Endothelial cell of umbilical vein (primary cell): Measurements from ENCODE around the gene ABLIM1. TPM values are rescaled to one million over a fixed set of nuclear protein-coding genes. Genes with fewer than 3 reads are reported as not detected.

Experiments used
- BruUV-seq: library from RNA; stranded (reverse); fragments of 400-500 nt; replicated peaks from 2 replicates; lab custom pipeline; 2021; lab: Mats Ljungman, UMichigan
- CTCF ChIA-PET: fragments of 300-600, 350-600 bp; sonication (Branson Sonifier 250); formaldehyde crosslinking; loops from one replicate; lab custom pipeline; 2021; ENCODE audit warnings: antibody characterized with exemption, inconsistent platforms; lab: Charles Lee
- POLR2A ChIA-PET: fragments of 300-600, 350-600 bp; sonication (Branson Sonifier 250); formaldehyde crosslinking; loops from one replicate; lab custom pipeline; 2021; ENCODE audit warnings: antibody characterized with exemption, inconsistent platforms; lab: Charles Lee
- DNase-seq: peaks from one replicate; pipeline ENCODE4 v3.0.0-alpha.2; 2011; ENCODE audit warnings: low read depth, low spot score
- FAIRE-seq: peaks from 2 replicates; lab custom pipeline; 2011; peaks lifted over from hg19 to GRCh38; lab: Jason Lieb, UNC
- H2AFZ ChIP-seq: 2 replicates; pipeline ENCODE4 v1.6.0; 2012; ENCODE audit warnings: low read depth, low read length, control low read depth, inconsistent platforms
- H3K27ac ChIP-seq: 2 replicates; pipeline ENCODE4 v1.5.1; 2011; ENCODE audit warnings: low read depth, mild to moderate bottlenecking, control low read depth, low read length, moderate library complexity; ENCODE audit not compliant: insufficient read depth
- H3K27me3 ChIP-seq, 2 experiments: 2 replicates each; pipeline versions ENCODE4 v1.6.0 to v1.6.1; 2011; ENCODE audit warnings: low read length in 2 of 2, mixed read lengths in 1 of 2; ENCODE audit not compliant: control insufficient read depth in 2 of 2, insufficient read depth in 2 of 2
- H3K36me3 ChIP-seq, 2 experiments: 2 replicates in 1 of 2; 3 replicates in 1 of 2; pipeline ENCODE4 v1.5.1; 2011; ENCODE audit warnings: low read length in 2 of 2, mild to moderate bottlenecking in 1 of 2, moderate library complexity in 1 of 2; ENCODE audit not compliant: control insufficient read depth in 2 of 2, insufficient read depth in 2 of 2; ENCODE audit errors: extremely low read depth in 1 of 2
- H3K4me1 ChIP-seq: 3 replicates; pipeline ENCODE4 v1.5.1; 2011; ENCODE audit warnings: mild to moderate bottlenecking, low read length; ENCODE audit not compliant: control insufficient read depth, insufficient read depth; ENCODE audit errors: extremely low read depth
- H3K4me2 ChIP-seq: 2 replicates; pipeline ENCODE4 v1.6.1; 2011; ENCODE audit warnings: low read length, control low read depth, mixed read lengths; ENCODE audit not compliant: insufficient read depth
- H3K4me3 ChIP-seq, 3 experiments: fragments of 200-600 bp in 1 of 3; sonication (generic), shearing (Covaris generic) in 1 of 3; replicated peaks in 1 of 3; 2 replicates each; pipeline ENCODE4 v1.5.1; 2011 to 2016; ENCODE audit warnings: control low read depth in 3 of 3, low read length in 3 of 3, mild to moderate bottlenecking in 2 of 3, inconsistent platforms in 1 of 3, low read depth in 1 of 3, moderate library complexity in 1 of 3; ENCODE audit not compliant: insufficient read depth in 1 of 3
- H3K79me2 ChIP-seq: 2 replicates; pipeline ENCODE4 v1.6.0; 2012; ENCODE audit warnings: low read length, inconsistent platforms; ENCODE audit not compliant: control insufficient read depth, insufficient read depth
- H3K9ac ChIP-seq: replicated peaks from 2 replicates; pipeline ENCODE3; 2011; ENCODE audit warnings: low read length, control low read depth; ENCODE audit not compliant: insufficient read depth; ENCODE audit errors: extremely low read depth
- H3K9me1 ChIP-seq: replicated peaks from 3 replicates; pipeline ENCODE4 v1.6.0; 2011; ENCODE audit warnings: mild to moderate bottlenecking, low read length; ENCODE audit not compliant: control insufficient read depth, insufficient read depth; ENCODE audit errors: extremely low read depth
- H3K9me3 ChIP-seq: replicated peaks from 2 replicates; pipeline ENCODE4 v1.5.1; 2012; ENCODE audit warnings: low read length, inconsistent platforms; ENCODE audit not compliant: control insufficient read depth, insufficient read depth
- H4K20me1 ChIP-seq: replicated peaks from 2 replicates; pipeline ENCODE3; 2011; ENCODE audit warnings: mild to moderate bottlenecking, low read length; ENCODE audit not compliant: control insufficient read depth, insufficient read depth; ENCODE audit errors: extremely low read depth
- EZH2 ChIP-seq: IDR thresholded peaks from 2 replicates; pipeline ENCODE4 v1.6.1; 2012; ENCODE audit warnings: borderline replicate concordance, low read depth, mild to moderate bottlenecking, moderate library complexity, low read length, inconsistent platforms; ENCODE audit not compliant: severe bottlenecking
- FOS ChIP-seq: IDR thresholded peaks from 2 replicates; pipeline ENCODE4 v1.6.1; 2011; ENCODE audit warnings: mild to moderate bottlenecking, low read length, moderate library complexity, borderline replicate concordance; ENCODE audit not compliant: insufficient read depth
- GATA2 ChIP-seq: IDR thresholded peaks from 2 replicates; pipeline ENCODE4 v1.7.0; 2011; ENCODE audit warnings: low read depth, mild to moderate bottlenecking, moderate library complexity, mixed read lengths, low read length; ENCODE audit not compliant: insufficient read length, insufficient read depth
- JUN ChIP-seq: IDR thresholded peaks from 2 replicates; pipeline ENCODE4 v1.6.1; 2011; ENCODE audit warnings: borderline replicate concordance, low read depth; ENCODE audit not compliant: insufficient read length, insufficient read depth
- MYC ChIP-seq: IDR thresholded peaks from one replicate; pipeline ENCODE4 v1.6.1; 2011; ENCODE audit warnings: mild to moderate bottlenecking, low read depth, low read length
- POLR2A ChIP-seq: IDR thresholded peaks from 2 replicates; pipeline ENCODE4 v1.6.1; 2012; ENCODE audit warnings: low read depth, mild to moderate bottlenecking, control low read depth, low read length
- POLR2AphosphoS5 ChIP-seq: IDR thresholded peaks from 2 replicates; pipeline ENCODE4 v1.6.1; 2012; ENCODE audit warnings: low read depth, mild to moderate bottlenecking, control low read depth, low read length, moderate library complexity; ENCODE audit not compliant: insufficient read depth
- dilution Hi-C: fragments of 300-500 bp; cut with MboI; formaldehyde crosslinking; loops from one replicate; pipeline ENCODE4 v1.15.0; 2019; ENCODE audit warnings: low sequenced_read_pairs; ENCODE audit not compliant: extremely low pct_ligation_motif_present
- intact Hi-C: fragments of 100-400 bp; cut with micrococcal nuclease; formaldehyde crosslinking; loops from one replicate; pipeline ENCODE4 v1.10.0; 2022
- polyA plus RNA-seq, 4 experiments: library from polyadenylated mRNA; depleted of rRNA in 3 of 4; stranded (reverse) in 3 of 4; unstranded in 1 of 4; fragments of >200 nt; gene quantifications; 2 replicates each; pipeline versions ENCODE4 v1.2.1 to v1.2.3, GENCODE V29; 2011 to 2012; ENCODE audit warnings: missing spikeins in 1 of 4
- total RNA-seq: library from RNA; stranded (reverse); gene quantifications from 2 replicates; pipeline ENCODE4 v1.2.3, GENCODE V29; 2021
- TF ChIP-seq, protein P1 (sequence below): IDR thresholded peaks from 2 replicates; pipeline ENCODE4 v1.6.1; 2011; ENCODE audit not compliant: insufficient read depth, insufficient read length
- TF ChIP-seq, protein P2 (sequence below), 2 donors: IDR thresholded peaks; 1 replicate in 1 of 2; 2 replicates in 1 of 2; pipeline ENCODE4 v1.5.1; 2011; ENCODE audit warnings: low read length in 2 of 2, mild to moderate bottlenecking in 2 of 2, moderate library complexity in 2 of 2, control low read depth in 1 of 2, inconsistent platforms in 1 of 2, low read depth in 1 of 2; ENCODE audit not compliant: insufficient read depth in 1 of 2; ENCODE audit errors: extremely low read depth in 1 of 2

The ABLIM1 gene
- total and polyA plus RNA-seq, 2 donors (not counting 3 experiments of a cell fraction or from before 2014, with no cell fraction given): 128 to 235 TPM

DNA sequence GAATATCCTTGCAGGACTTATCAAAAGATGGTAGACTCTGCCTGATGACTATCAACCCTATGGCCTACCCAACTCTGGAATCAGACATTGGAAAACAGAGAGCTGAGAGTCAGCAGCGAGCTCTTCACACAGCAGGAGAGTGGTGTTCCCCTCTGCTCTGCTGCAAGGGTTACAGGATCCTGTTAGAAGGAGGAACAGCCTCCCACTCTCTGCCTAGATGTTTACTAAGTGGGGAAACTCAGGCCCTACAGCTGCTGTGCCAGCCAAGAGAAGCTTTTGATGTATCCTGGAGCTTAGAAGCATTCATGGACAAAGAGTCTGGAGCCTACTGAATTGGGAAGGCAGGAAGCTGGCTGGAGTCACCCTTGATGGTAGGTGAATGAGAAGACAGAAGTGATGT lies 104.6 kb downstream of the ABLIM1 start:
- no peak for DNase-seq
- FAIRE-seq: no peak
- Histone ChIP-seq H2AFZ (no peak overlapping the region), H3K36me3 (no peaks in the 10 kb centered on the region), H3K4me3 (no peak overlapping the region), H3K9me3 (peaks cover 4% of the 10 kb centered on the region), H3K79me2 (no peaks in the 10 kb centered on the region), H3K9ac (no peak overlapping the region), H3K27ac (no peak overlapping the region), H3K4me2 (no peak overlapping the region), H3K9me1 (no peaks in the 10 kb centered on the region), H3K4me1 (peaks cover 11% of the 10 kb centered on the region), H3K27me3 (no peaks in the 10 kb centered on the region), H4K20me1 (no peaks in the 10 kb centered on the region)
- dilution Hi-C loops: loop anchor here (25.0 kb wide), 2 partner anchors 134 to 234 kb away; no protein-coding TSS in a partner anchor
- TF ChIP-seq EZH2 (no peak), GATA2 (no peak), POLR2AphosphoS5 (no peak), MYC (no peak), POLR2A (no peak), FOS (no peak), JUN (no peak)
- TF ChIP-seq, protein P1, sequence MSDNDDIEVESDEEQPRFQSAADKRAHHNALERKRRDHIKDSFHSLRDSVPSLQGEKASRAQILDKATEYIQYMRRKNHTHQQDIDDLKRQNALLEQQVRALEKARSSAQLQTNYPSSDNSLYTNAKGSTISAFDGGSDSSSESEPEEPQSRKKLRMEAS: no peak
- TF ChIP-seq, protein P2, sequence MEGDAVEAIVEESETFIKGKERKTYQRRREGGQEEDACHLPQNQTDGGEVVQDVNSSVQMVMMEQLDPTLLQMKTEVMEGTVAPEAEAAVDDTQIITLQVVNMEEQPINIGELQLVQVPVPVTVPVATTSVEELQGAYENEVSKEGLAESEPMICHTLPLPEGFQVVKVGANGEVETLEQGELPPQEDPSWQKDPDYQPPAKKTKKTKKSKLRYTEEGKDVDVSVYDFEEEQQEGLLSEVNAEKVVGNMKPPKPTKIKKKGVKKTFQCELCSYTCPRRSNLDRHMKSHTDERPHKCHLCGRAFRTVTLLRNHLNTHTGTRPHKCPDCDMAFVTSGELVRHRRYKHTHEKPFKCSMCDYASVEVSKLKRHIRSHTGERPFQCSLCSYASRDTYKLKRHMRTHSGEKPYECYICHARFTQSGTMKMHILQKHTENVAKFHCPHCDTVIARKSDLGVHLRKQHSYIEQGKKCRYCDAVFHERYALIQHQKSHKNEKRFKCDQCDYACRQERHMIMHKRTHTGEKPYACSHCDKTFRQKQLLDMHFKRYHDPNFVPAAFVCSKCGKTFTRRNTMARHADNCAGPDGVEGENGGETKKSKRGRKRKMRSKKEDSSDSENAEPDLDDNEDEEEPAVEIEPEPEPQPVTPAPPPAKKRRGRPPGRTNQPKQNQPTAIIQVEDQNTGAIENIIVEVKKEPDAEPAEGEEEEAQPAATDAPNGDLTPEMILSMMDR (IDR thresholded peaks at IDR 0.05; ENCODE audit: extremely low read depth in 1 of 2, insufficient read depth in 1 of 2, low read depth in 1 of 2, low read length in 2 of 2): no peak
- POLR2A ChIA-PET: no interaction called here
- BruUV-seq: no TSS peak
- intact Hi-C loops: no loop called here
- CTCF ChIA-PET: interaction anchor here (0.9 to 8.4 kb wide), 8 partner anchors 82 to 268 kb away, joined by 3 to 113 read pairs (median 11); partner anchors contain the start of gene FHIP2A
